Measurements from ENCODE around the gene BSN.

BSN gene

GRCh38 chr3:49715611-49716121 lies 161.4 kb downstream of the BSN start:
- DNase-seq (ENCODE audit: low read depth): no peak
- H3K4me3 ChIP-seq (ENCODE audit: low read depth, low read length): no peak overlapping the region
- TF ChIP-seq, protein P1, sequence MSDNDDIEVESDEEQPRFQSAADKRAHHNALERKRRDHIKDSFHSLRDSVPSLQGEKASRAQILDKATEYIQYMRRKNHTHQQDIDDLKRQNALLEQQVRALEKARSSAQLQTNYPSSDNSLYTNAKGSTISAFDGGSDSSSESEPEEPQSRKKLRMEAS (IDR thresholded peaks at IDR 0.05; ENCODE audit: low read depth, low read length): no peak
- TF ChIP-seq POLR2A (IDR thresholded peaks at IDR 0.05; ENCODE audit: extremely low read depth, insufficient read length) (no peak), MYC (IDR thresholded peaks at IDR 0.05; ENCODE audit: low read depth, low read length) (no peak)
- TF ChIP-seq, protein P2, sequence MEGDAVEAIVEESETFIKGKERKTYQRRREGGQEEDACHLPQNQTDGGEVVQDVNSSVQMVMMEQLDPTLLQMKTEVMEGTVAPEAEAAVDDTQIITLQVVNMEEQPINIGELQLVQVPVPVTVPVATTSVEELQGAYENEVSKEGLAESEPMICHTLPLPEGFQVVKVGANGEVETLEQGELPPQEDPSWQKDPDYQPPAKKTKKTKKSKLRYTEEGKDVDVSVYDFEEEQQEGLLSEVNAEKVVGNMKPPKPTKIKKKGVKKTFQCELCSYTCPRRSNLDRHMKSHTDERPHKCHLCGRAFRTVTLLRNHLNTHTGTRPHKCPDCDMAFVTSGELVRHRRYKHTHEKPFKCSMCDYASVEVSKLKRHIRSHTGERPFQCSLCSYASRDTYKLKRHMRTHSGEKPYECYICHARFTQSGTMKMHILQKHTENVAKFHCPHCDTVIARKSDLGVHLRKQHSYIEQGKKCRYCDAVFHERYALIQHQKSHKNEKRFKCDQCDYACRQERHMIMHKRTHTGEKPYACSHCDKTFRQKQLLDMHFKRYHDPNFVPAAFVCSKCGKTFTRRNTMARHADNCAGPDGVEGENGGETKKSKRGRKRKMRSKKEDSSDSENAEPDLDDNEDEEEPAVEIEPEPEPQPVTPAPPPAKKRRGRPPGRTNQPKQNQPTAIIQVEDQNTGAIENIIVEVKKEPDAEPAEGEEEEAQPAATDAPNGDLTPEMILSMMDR (IDR thresholded peaks at IDR 0.05; ENCODE audit: low read depth, low read length): no peak

DNA sequence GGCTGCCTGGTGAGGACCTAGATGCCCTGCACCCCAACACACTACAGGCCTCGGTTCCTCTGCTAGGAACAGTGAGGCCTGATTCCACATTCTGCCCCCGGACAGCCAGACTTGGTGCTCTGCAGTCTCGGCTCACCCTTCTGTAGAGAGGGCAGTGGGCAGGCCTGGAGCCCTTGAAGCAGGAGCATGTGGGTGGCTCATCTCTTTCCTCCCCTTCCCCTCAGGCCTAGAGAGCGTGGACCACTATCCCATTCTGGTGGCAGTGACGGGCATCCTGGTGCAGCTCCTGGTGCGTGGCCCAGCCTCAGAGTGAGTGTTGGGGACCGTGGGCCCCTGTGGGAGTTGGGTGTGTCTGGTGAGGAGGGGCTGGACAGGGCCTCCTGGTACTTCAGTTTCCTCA lies 161.9 kb downstream of the BSN start:
- no peak overlapping the region for H3K4me3 ChIP-seq (ENCODE audit: low read depth, low read length)
- TF ChIP-seq, protein P2 (IDR thresholded peaks at IDR 0.05; ENCODE audit: low read depth, low read length): no peak
- TF ChIP-seq, protein P1 (IDR thresholded peaks at IDR 0.05; ENCODE audit: low read depth, low read length): no peak
- TF ChIP-seq MYC (IDR thresholded peaks at IDR 0.05; ENCODE audit: low read depth, low read length): no peak
- no peak for DNase-seq (ENCODE audit: low read depth)

DNA sequence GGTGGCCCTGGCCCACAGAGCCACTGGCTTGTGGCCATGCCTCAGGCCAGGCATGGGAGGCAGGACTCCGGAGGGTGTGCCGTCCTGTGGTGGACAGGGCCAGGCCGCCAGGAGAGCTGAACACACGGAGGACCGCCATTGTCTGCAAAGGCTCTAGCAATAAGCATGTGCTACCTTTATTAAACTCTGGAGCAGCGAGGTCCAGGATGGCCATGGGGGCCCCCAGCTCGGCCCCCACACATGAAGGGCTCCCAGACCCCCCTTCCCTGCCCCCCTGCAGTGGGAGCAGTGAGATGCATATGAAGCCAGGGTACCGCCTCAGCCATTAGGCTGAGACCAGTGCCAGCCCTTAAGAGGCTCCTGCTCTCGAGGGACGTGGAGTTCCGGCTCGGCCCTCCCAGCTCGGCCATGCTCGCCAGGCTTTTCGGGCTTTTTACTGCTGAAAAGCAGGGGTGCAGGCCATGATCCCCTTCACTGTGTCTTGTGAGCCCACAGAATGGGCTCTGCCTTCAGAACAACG lies 162.5 kb downstream of the BSN start:
- TF ChIP-seq, protein P2 (IDR thresholded peaks at IDR 0.05; ENCODE audit: low read depth, low read length): no peak
- no peak for TF ChIP-seq POLR2A (IDR thresholded peaks at IDR 0.05; ENCODE audit: extremely low read depth, insufficient read length)
- TF ChIP-seq MYC (IDR thresholded peaks at IDR 0.05; ENCODE audit: low read depth, low read length): no peak
- TF ChIP-seq, protein P1 (IDR thresholded peaks at IDR 0.05; ENCODE audit: low read depth, low read length): no peak
- DNase-seq (ENCODE audit: low read depth): no peak
- H3K4me3 ChIP-seq (ENCODE audit: low read depth, low read length): no peak overlapping the region

- H3K4me3 ChIP-seq (ENCODE audit: low read depth, low read length): no peak overlapping the region
- TF ChIP-seq POLR2A (IDR thresholded peaks at IDR 0.05; ENCODE audit: extremely low read depth, insufficient read length): no peak
- TF ChIP-seq, protein P2 (IDR thresholded peaks at IDR 0.05; ENCODE audit: low read depth, low read length): no peak
- no peak for DNase-seq (ENCODE audit: low read depth)
Observed at GRCh38 chr3:49717211-49717958, 163.1 kb downstream of the BSN start.

DNA sequence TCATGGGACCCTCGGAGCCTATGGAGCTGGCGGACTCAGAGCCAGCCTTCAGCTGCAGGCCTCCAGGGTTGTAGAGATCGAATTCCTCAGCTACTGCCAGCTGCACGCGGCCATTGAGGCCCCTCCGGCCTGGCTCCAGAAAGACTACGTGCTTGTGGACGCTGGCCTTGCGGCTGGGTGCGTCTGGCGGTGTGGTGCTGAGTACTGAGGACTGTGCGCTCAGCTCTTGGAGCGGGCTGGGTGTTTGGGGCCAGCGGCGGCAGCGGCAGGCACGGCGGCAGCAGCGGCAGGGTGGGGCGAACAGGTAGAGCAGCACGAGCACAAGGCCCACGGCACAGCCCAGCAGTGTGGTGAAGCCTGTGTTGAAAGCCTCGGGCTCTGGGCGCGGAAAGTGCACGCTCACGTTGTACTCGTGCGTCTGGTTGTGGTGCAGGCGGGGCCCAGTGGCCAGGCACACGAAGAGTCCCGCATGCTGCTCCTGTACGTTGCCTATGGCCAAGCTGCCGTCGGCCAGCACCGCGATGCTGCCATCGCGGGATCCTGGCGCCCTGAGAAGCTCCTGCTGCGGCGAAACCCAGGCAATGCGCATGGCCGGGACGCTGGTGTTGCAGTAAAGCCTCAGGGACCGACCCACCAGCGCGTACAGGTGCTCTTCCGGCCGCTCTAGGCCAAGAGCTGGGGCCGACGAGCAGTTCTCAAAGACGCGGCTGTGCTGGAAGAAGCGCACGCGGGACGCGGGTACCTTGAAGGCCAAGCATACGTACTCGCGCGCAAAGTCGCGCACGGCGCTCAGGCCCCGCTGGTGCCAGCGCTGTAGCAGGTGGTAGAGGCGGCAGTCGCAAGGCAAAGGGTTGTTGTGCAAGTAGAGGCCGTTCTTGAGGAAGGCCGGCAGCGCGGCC lies 163.9 kb downstream of the BSN start:
- DNase-seq (ENCODE audit: low read depth): no peak
- TF ChIP-seq, protein P1 (IDR thresholded peaks at IDR 0.05; ENCODE audit: low read depth, low read length): no peak
- TF ChIP-seq POLR2A (IDR thresholded peaks at IDR 0.05; ENCODE audit: extremely low read depth, insufficient read length): no peak
- no peak for TF ChIP-seq MYC (IDR thresholded peaks at IDR 0.05; ENCODE audit: low read depth, low read length)
- TF ChIP-seq, protein P2 (IDR thresholded peaks at IDR 0.05; ENCODE audit: low read depth, low read length): no peak
- H3K4me3 ChIP-seq (ENCODE audit: low read depth, low read length): no peak overlapping the region

All from NB4 (cell line).